ENCODE results near the gene DNER. TPM values are rescaled to one million over a fixed set of nuclear protein-coding genes. Genes with fewer than 3 reads are reported as not detected.

The DNER gene
- total and polyA plus RNA-seq, 2 of the 4 experiments (the other 2 are of a cell fraction): under 0.01 to 0.14 TPM

- no peaks in the 10 kb centered on the region for H4K20me1 ChIP-seq (ENCODE audit: insufficient read depth, low read length)
- CTCF ChIA-PET: no interaction called here
- dilution Hi-C loops (cut with HindIII; ENCODE audit: low sequenced_read_pairs, unreplicated experiment) (no loop called here), intact Hi-C loops (cut with micrococcal nuclease) (no loop called here), in situ Hi-C loops (cut with MboI; ENCODE audit: low sequenced_read_pairs) (no loop called here)
- ATAC-seq (ENCODE audit: low read depth) (no peak), DNase-seq (no peak)
- H3K14ac ChIP-seq (replicated peaks; ENCODE audit: low read depth, low read length): no peak overlapping the region
- H3K4me3 ChIP-seq (ENCODE audit: insufficient read depth, low read depth, low read length): no peak overlapping the region
- no peak overlapping the region for H3K4me2 ChIP-seq (ENCODE audit: low read depth, low read length)
- no peak overlapping the region for H2AFZ ChIP-seq (replicated peaks; ENCODE audit: low read length, poor library complexity)
- H3K18ac ChIP-seq (ENCODE audit: low read depth, low read length): no peak overlapping the region
- H3K23ac ChIP-seq (ENCODE audit: low read depth, low read length): no peak overlapping the region
- no peaks in the 10 kb centered on the region for H3K79me1 ChIP-seq (ENCODE audit: low read depth in 1 of 2, low read length in 2 of 2)
- no peaks in the 10 kb centered on the region for H3K27me3 ChIP-seq (ENCODE audit: control insufficient read depth, insufficient read depth, low read length)
- no peak overlapping the region for H4K5ac ChIP-seq (ENCODE audit: low read depth, low read length)
- H2BK20ac ChIP-seq (ENCODE audit: low read depth, low read length): no peak overlapping the region
- H3K36me3 ChIP-seq (ENCODE audit: control insufficient read depth, insufficient read depth, low read length): no peaks in the 10 kb centered on the region
- no peak overlapping the region for H2AK9ac ChIP-seq (replicated peaks; ENCODE audit: low read depth, low read length, poor library complexity)
- no peak overlapping the region for H2BK15ac ChIP-seq (ENCODE audit: low read depth, low read length)
- no peak for TF ChIP-seq MAZ (IDR thresholded peaks at IDR 0.05; ENCODE audit: borderline replicate concordance, low read depth, low read length)
- no peak for TF ChIP-seq BHLHE40 (IDR thresholded peaks at IDR 0.05; ENCODE audit: low read depth, low read length)
- TF ChIP-seq RCOR1 (IDR thresholded peaks at IDR 0.05; ENCODE audit: insufficient replicate concordance, low read length): no peak
- TF ChIP-seq, protein P1, sequence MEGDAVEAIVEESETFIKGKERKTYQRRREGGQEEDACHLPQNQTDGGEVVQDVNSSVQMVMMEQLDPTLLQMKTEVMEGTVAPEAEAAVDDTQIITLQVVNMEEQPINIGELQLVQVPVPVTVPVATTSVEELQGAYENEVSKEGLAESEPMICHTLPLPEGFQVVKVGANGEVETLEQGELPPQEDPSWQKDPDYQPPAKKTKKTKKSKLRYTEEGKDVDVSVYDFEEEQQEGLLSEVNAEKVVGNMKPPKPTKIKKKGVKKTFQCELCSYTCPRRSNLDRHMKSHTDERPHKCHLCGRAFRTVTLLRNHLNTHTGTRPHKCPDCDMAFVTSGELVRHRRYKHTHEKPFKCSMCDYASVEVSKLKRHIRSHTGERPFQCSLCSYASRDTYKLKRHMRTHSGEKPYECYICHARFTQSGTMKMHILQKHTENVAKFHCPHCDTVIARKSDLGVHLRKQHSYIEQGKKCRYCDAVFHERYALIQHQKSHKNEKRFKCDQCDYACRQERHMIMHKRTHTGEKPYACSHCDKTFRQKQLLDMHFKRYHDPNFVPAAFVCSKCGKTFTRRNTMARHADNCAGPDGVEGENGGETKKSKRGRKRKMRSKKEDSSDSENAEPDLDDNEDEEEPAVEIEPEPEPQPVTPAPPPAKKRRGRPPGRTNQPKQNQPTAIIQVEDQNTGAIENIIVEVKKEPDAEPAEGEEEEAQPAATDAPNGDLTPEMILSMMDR (conservative IDR thresholded peaks at IDR 0.05; ENCODE audit: low read depth, low read length): no peak
- no peak for TF ChIP-seq MAFK (IDR thresholded peaks at IDR 0.05; ENCODE audit: low read depth, low read length)
- no peak for TF ChIP-seq RAD21 (IDR thresholded peaks at IDR 0.05; ENCODE audit: low read length)
- TF ChIP-seq NFE2L2 (IDR thresholded peaks at IDR 0.05; ENCODE audit: low read depth, low read length): no peak
- no peak for TF ChIP-seq MXI1 (IDR thresholded peaks at IDR 0.05; ENCODE audit: borderline replicate concordance, low read depth, low read length)
- TF ChIP-seq RFX5 (IDR thresholded peaks at IDR 0.05; ENCODE audit: low read depth, low read length): no peak
- TF ChIP-seq CEBPB (IDR thresholded peaks at IDR 0.05; ENCODE audit: low read depth, low read length): no peak
- TF ChIP-seq, protein P2, sequence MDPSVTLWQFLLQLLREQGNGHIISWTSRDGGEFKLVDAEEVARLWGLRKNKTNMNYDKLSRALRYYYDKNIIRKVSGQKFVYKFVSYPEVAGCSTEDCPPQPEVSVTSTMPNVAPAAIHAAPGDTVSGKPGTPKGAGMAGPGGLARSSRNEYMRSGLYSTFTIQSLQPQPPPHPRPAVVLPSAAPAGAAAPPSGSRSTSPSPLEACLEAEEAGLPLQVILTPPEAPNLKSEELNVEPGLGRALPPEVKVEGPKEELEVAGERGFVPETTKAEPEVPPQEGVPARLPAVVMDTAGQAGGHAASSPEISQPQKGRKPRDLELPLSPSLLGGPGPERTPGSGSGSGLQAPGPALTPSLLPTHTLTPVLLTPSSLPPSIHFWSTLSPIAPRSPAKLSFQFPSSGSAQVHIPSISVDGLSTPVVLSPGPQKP (IDR thresholded peaks at IDR 0.05; ENCODE audit: borderline replicate concordance, low read depth, low read length): no peak
- TF ChIP-seq POLR2A (IDR thresholded peaks at IDR 0.05; ENCODE audit: low read depth, low read length): no peak
- TF ChIP-seq SMC3 (IDR thresholded peaks at IDR 0.05; ENCODE audit: low read depth, low read length): no peak
- no peak for TF ChIP-seq FOS (IDR thresholded peaks at IDR 0.05; ENCODE audit: low read depth, low read length)
- TF ChIP-seq USF2 (IDR thresholded peaks at IDR 0.05; ENCODE audit: low read depth, low read length): no peak
- TF ChIP-seq CHD1 (IDR thresholded peaks at IDR 0.05; ENCODE audit: low read depth, low read length): no peak
- no peak overlapping the region for H3K9ac ChIP-seq (ENCODE audit: low read depth, low read length)
- no peak overlapping the region for H2BK5ac ChIP-seq (ENCODE audit: low read depth, low read length, poor library complexity, severe bottlenecking)
- WGBS, 2 experiments (ENCODE audit: extremely low coverage in 2 of 2, insufficient read length in 1 of 2): 57% methylated on average over 1 of the region's 3 CpGs; no CpG with 5 or more reads in 1 of the 2 experiments
- H2BK120ac ChIP-seq (ENCODE audit: low read depth, low read length): no peak overlapping the region
- H4K91ac ChIP-seq (ENCODE audit: insufficient read depth, low read depth, low read length): no peak overlapping the region
- H3K4ac ChIP-seq (ENCODE audit: low read depth, low read length): no peak overlapping the region
- H3K27ac ChIP-seq (ENCODE audit: insufficient read depth, low read length): no peak overlapping the region
- H3K4me1 ChIP-seq (ENCODE audit: control insufficient read depth, insufficient read depth, low read length): peaks cover 5% of the 10 kb centered on the region; the same call in 1 of the 2 replicates
- BruUV-seq (replicated peaks): no TSS peak
- no peak overlapping the region for H3K56ac ChIP-seq (ENCODE audit: extremely low read depth, insufficient read depth, low read length)
- no peak overlapping the region for H4K8ac ChIP-seq (ENCODE audit: low read depth in 2 of 2, low read length in 2 of 2)
- no peaks in the 10 kb centered on the region for H3K9me3 ChIP-seq (ENCODE audit: control insufficient read depth, insufficient read depth, low read length)
- POLR2A ChIA-PET (ENCODE audit: unreplicated experiment): no interaction called here
- H3K9me1 ChIP-seq (ENCODE audit: insufficient read depth, low read length): no peaks in the 10 kb centered on the region
- H2AK5ac ChIP-seq (ENCODE audit: low read depth, low read length): no peak overlapping the region
Measured at GRCh38 chr2:229403296-229403695, 311.1 kb downstream of the DNER start.

Data from IMR-90 (cell line).